Heart left ventricle (tissue), 13 donors: ENCODE measurements around the gene NTF3.

Experiments used
- CTCF ChIP-seq, 12 donors: fragments of 200-600 bp; sonication (generic) in 4 of 12; IDR thresholded peaks; one replicate each; pipeline versions ENCODE4 v1.5.0 to v1.8.0; 2018 to 2022; ENCODE audit warnings: antibody characterized with exemption in 12 of 12, mild to moderate bottlenecking in 5 of 12
- POLR2A ChIP-seq, 2 donors: fragments of 450-650 bp; IDR thresholded peaks; one replicate each; pipeline ENCODE4 v1.6.1; 2017; ENCODE audit warnings: antibody characterized with exemption in 2 of 2, mild to moderate bottlenecking in 2 of 2, moderate library complexity in 2 of 2
- donor health status: ischemic (EF 13 %, LVEDD 7.1; RV severe dilation, severe dysfunction).
- donor health status: DM: no; HTN: yes; CAD: no.
- donor health status: DM: no; HTN: no; CAD: no.
- donor health status: ischemic (EF 25% LVEDD 6.9; RV normal size, moderate dysfunction).
- donor health status: ischemic (EF 25% LVEDD 5.7; RV mildly dilated, moderate dysfunction).
- donor health status: ischemic (EF 35%, LVEDD 5.7; RV mildly dilated, moderate dysfunction).
- donor health status: nonischemic (EF 11% LVEDD 7.7; RV severe dilation, severe dysfunction).
- donor health status: DM: yes; HTN: yes; CAD: no.
- donor health status: PGD.
- donor health status: ischemic (EF 29% LVEDD 5.4; RV normal size, mild dysfunction).
- donor health status: nonischemic (EF 23%, LVEDD 6.1; RV moderate dilation, normal function).

DNA sequence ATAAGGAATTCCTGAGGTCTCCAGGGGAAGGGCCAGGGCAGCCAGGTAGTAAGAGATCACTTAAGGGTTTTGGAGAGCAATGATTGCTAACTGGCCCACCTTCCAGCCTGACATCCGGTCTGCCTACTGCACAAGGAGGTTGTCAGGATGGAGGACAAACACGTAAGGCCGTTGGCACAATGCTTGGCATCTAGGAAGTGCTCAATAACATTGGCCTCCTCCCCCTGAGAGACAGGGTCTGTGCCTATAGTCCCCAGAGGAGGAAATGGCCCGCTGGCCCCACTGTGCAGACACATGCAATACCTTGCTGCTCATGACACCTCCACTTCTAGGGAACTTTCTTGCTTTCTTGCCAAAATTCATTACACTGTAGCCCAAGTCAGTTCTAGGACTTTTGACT is 73.2 kb downstream of the NTF3 start:
- TF ChIP-seq CTCF (IDR thresholded peaks at IDR 0.05) (no peak), POLR2A (IDR thresholded peaks at IDR 0.05) (no peak)
